ENCODE measurements around the gene TSC22D3.

DNA sequence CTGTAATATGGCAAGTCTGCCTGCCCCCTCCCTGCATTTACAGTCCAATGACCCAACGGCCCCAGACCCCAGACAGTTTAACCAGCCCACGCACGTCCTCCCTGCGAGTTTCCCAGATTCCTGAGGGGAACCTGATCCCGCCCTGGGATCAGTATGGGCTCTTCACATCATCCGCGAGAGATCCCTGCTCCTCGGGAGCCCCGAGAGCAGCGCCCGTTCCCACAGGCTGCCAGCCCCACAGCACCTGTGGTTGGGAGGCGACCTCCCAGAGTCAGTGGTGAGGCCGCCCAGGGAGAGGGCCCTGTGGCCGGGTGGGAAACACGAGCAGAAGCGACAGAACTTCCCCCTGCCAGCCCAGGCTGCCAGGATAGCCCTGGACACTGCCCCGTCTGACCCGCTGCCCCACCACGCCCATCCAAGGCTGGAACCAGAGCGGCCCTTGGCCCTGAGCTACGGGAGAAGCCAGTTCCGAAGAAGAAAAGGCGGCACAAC is 32.8 kb downstream of the TSC22D3 start:
- TF ChIP-seq, protein P1, sequence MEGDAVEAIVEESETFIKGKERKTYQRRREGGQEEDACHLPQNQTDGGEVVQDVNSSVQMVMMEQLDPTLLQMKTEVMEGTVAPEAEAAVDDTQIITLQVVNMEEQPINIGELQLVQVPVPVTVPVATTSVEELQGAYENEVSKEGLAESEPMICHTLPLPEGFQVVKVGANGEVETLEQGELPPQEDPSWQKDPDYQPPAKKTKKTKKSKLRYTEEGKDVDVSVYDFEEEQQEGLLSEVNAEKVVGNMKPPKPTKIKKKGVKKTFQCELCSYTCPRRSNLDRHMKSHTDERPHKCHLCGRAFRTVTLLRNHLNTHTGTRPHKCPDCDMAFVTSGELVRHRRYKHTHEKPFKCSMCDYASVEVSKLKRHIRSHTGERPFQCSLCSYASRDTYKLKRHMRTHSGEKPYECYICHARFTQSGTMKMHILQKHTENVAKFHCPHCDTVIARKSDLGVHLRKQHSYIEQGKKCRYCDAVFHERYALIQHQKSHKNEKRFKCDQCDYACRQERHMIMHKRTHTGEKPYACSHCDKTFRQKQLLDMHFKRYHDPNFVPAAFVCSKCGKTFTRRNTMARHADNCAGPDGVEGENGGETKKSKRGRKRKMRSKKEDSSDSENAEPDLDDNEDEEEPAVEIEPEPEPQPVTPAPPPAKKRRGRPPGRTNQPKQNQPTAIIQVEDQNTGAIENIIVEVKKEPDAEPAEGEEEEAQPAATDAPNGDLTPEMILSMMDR (IDR thresholded peaks at IDR 0.05) = no peak
- TF ChIP-seq ZFX (IDR thresholded peaks at IDR 0.05; ENCODE audit: borderline replicate concordance) = no peak
